HEK293 (cell line): Measurements from ENCODE around the gene ARHGAP26.

Source experiments
- CTCF ChIP-seq: fragments of 450-650 bp; formaldehyde crosslinking; IDR thresholded peaks from 2 replicates; pipeline ENCODE4 v1.5.1; 2016; ENCODE audit warnings: missing biosample characterization, missing genetic modification characterization
- KLF1 ChIP-seq: fragments of 450-650 bp; formaldehyde crosslinking; IDR thresholded peaks from 2 replicates; pipeline ENCODE4 v1.5.1; 2016; ENCODE audit warnings: missing biosample characterization, missing genetic modification characterization
- ZNF133 ChIP-seq: fragments of 450-650 bp; formaldehyde crosslinking; IDR thresholded peaks from 2 replicates; pipeline ENCODE4 v1.5.1; 2016; ENCODE audit warnings: missing biosample characterization, missing genetic modification characterization
- ZNF239 ChIP-seq: fragments of 450-650 bp; formaldehyde crosslinking; IDR thresholded peaks from 2 replicates; pipeline ENCODE4 v1.5.1; 2016; ENCODE audit warnings: missing biosample characterization, missing genetic modification characterization
- ZNF274 ChIP-seq, 2 experiments: fragments of 200-500 bp in 1 of 2; fragments of 450-650 bp in 1 of 2; sonication (Bioruptor generic) in 1 of 2; formaldehyde crosslinking in 1 of 2; IDR thresholded peaks; 2 replicates each; pipeline versions ENCODE4 v1.5.1 to v1.6.1; 2014 to 2016; ENCODE audit warnings: borderline replicate concordance in 1 of 2, inconsistent platforms in 1 of 2, low read length in 1 of 2, missing biosample characterization in 1 of 2, missing genetic modification characterization in 1 of 2
- ZNF404 ChIP-seq: fragments of 450-650 bp; formaldehyde crosslinking; IDR thresholded peaks from 2 replicates; pipeline ENCODE4 v1.5.1; 2017; ENCODE audit warnings: missing biosample characterization, missing genetic modification characterization
- ZNF600 ChIP-seq: fragments of 450-650 bp; formaldehyde crosslinking; IDR thresholded peaks from 2 replicates; pipeline ENCODE4 v1.5.1; 2016; ENCODE audit warnings: missing biosample characterization, missing genetic modification characterization
- ZNF701 ChIP-seq: fragments of 450-650 bp; formaldehyde crosslinking; IDR thresholded peaks from 2 replicates; pipeline ENCODE4 v1.5.1; 2016; ENCODE audit warnings: missing biosample characterization, missing genetic modification characterization
- TF ChIP-seq, protein P1 (sequence below): fragments of 450-650 bp; formaldehyde crosslinking; IDR thresholded peaks from 2 replicates; pipeline ENCODE4 v1.5.1; 2016; ENCODE audit warnings: missing biosample characterization, missing genetic modification characterization

DNA sequence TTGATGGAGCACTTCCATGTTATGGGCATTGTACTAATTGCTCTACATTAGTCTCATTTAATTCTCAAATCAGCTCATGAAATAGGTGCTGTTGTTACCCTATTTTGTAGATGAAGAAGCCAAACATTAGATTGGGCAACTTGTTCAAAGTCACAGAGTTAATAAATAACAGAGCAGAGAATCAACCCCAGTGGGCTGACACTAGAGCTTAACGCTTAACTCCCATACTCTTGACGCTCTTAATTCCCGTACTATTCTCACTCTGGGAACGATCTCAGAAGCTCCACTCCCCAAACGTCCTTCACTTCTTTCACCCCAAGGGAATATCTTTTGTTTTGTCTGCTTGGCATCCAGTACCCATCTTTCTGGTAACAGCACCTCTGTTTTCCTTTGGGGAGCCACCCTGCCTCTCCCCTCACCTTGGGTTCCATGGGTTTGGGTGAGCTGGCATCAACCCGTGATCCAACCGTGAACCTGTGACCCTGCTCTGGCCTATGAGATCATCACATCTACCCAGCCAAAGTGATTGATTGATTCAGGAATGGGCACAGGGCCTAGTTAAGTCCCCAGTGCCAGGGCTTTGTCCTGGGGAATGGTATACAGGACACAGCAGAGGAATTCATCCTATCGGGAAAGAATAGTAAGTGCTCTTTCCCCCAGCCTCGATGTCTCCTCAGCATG lies 464.1 kb downstream of the ARHGAP26 start:
- no peak for TF ChIP-seq ZNF239
- TF ChIP-seq KLF1, result no peak
- no peak for TF ChIP-seq ZNF133
- no peak for TF ChIP-seq CTCF (tag by site-specific recombination)
- TF ChIP-seq, protein P1, sequence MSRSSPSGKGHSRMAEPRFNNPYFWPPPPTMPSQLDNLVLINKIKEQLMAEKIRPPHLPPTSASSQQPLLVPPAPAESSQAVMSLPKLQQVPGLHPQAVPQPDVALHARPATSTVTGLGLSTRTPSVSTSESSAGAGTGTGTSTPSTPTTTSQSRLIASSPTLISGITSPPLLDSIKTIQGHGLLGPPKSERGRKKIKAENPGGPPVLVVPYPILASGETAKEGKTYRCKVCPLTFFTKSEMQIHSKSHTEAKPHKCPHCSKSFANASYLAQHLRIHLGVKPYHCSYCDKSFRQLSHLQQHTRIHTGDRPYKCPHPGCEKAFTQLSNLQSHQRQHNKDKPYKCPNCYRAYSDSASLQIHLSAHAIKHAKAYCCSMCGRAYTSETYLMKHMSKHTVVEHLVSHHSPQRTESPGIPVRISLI (tag by site-specific recombination), result no peak
- no peak for TF ChIP-seq ZNF600 (tag by site-specific recombination)
- no peak for TF ChIP-seq ZNF404 (tag by site-specific recombination)
- no peak for TF ChIP-seq ZNF701 (tag by site-specific recombination)
- TF ChIP-seq ZNF274 (IDR thresholded peaks at IDR 0.05; ENCODE audit: low read length), result no peak
- no peak for TF ChIP-seq ZNF274 (tag by site-specific recombination; IDR thresholded peaks at IDR 0.05; ENCODE audit: borderline replicate concordance)
